Duodenal mucosa (tissue), 2 donors: ENCODE measurements around the gene CBLN3.

Source experiments
- H3K27ac ChIP-seq: one replicate; pipeline ENCODE4 v1.7.0; 2013; ENCODE audit warnings: low read depth, low read length
- H3K27me3 ChIP-seq, 2 donors: one replicate each; pipeline ENCODE4 v1.7.0; 2013; ENCODE audit warnings: low read length in 2 of 2, control low read depth in 1 of 2; ENCODE audit not compliant: insufficient read depth in 2 of 2, control insufficient read depth in 1 of 2
- H3K36me3 ChIP-seq, 2 donors: one replicate each; pipeline ENCODE4 v1.7.0; 2013; ENCODE audit warnings: low read length in 2 of 2, control low read depth in 1 of 2; ENCODE audit not compliant: insufficient read depth in 2 of 2, control insufficient read depth in 1 of 2
- H3K4me1 ChIP-seq, 2 donors: one replicate each; pipeline ENCODE4 v1.7.0; 2013; ENCODE audit warnings: low read length in 2 of 2, control low read depth in 1 of 2; ENCODE audit not compliant: insufficient read depth in 2 of 2, control insufficient read depth in 1 of 2
- H3K4me3 ChIP-seq, 2 donors: one replicate each; pipeline ENCODE4 v1.7.0; 2013; ENCODE audit warnings: low read length in 2 of 2, low read depth in 1 of 2
- H3K9ac ChIP-seq, 2 donors: one replicate each; pipeline ENCODE4 v1.7.0; 2013; ENCODE audit warnings: low read length in 2 of 2, low read depth in 1 of 2
- H3K9me3 ChIP-seq, 2 donors: one replicate each; pipeline ENCODE4 v1.7.0; 2013; ENCODE audit warnings: low read length in 2 of 2, control low read depth in 1 of 2; ENCODE audit not compliant: control insufficient read depth in 1 of 2

Gene CBLN3

GRCh38 chr14:24415421-24416253, 13.8 kb downstream of the CBLN3 start:
- peaks cover 11 to 12% of the 10 kb centered on the region in 2 donors for H3K4me1 ChIP-seq
- H3K9ac ChIP-seq, result no peak overlapping the region

GRCh38 chr14:24414732-24415420, 14.6 kb downstream of the CBLN3 start:
- Histone ChIP-seq H3K9me3 (no peaks in the 10 kb centered on the region), H3K36me3 (peaks cover 0 to 28% of the 10 kb centered on the region in 2 donors)

More at GRCh38 chr14:24415421-24416253, 13.8 kb downstream of the CBLN3 start:
- Histone ChIP-seq H3K27ac (no peak overlapping the region), H3K4me3 (no peak overlapping the region), H3K9me3 (no peaks in the 10 kb centered on the region), H3K36me3 (peaks cover 0 to 27% of the 10 kb centered on the region in 2 donors), H3K27me3 (no peaks in the 10 kb centered on the region)

GRCh38 chr14:24414077-24414476, 15.4 kb downstream of the CBLN3 start:
- H3K9me3 ChIP-seq, result no peaks in the 10 kb centered on the region
- H3K27ac ChIP-seq, result no peak overlapping the region
- no peaks in the 10 kb centered on the region for H3K27me3 ChIP-seq
- H3K4me3 ChIP-seq, result no peak overlapping the region
- no peak overlapping the region for H3K9ac ChIP-seq
- peaks cover 0 to 35% of the 10 kb centered on the region in 2 donors for H3K36me3 ChIP-seq
- H3K4me1 ChIP-seq, result peaks cover 9 to 10% of the 10 kb centered on the region in 2 donors

More at GRCh38 chr14:24414732-24415420, 14.6 kb downstream of the CBLN3 start:
- no peak overlapping the region for H3K9ac ChIP-seq
- H3K27ac ChIP-seq, result no peak overlapping the region
- peaks cover 11 to 12% of the 10 kb centered on the region in 2 donors for H3K4me1 ChIP-seq
- no peaks in the 10 kb centered on the region for H3K27me3 ChIP-seq
- H3K4me3 ChIP-seq, result no peak overlapping the region

DNA sequence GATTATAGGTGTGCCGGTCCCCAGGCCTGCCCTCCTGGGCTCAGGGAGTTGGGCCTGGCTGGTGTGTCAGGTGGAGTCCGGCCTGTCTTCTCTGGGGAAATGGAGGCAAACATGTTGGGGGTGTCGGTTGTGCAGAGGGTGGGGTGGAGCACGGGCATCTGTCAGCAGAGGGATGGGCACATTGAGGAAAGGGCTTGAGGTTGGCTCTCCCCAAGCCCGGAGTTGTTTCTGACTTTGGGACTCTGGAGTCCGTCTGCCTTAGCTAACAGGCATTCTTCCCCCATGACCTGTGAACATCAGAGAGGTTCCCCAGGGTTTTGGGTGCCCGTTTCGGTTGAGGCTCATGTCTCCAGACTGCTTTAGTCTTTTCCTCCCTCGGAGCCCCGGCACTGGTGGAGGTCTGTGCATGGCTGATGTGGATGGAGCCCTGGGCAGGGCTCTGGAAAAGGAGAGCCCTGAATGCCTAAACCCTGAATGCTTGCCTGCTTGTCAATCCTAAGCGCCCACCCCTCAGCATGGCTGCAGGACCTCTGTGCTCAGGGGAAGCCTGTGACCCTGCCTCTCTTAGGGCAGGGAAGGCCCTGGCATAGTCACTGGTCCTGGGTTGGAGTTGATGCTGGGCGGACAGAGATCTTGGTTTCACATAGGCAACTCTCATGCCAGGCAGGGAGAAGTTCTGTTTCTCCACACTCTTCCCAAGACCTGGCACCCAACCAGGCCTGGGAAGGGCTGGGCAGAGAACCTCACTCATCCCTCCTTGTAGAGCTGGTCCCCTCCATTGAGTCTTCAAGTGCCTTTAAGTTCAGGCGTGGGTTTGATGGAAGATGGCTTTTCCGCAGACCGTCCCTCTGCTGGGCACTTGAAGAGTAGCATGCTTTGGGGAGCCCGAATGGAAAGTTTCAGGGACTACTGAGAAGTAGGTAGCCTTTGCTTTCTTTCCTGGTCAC, 17.8 kb downstream of the CBLN3 start:
- H3K9ac ChIP-seq, result no peak overlapping the region
- peaks cover 3 to 49% of the 10 kb centered on the region in 2 donors for H3K36me3 ChIP-seq
- H3K9me3 ChIP-seq, result no peaks in the 10 kb centered on the region
- H3K27ac ChIP-seq, result no peak overlapping the region
- no peaks in the 10 kb centered on the region for H3K4me1 ChIP-seq
- H3K27me3 ChIP-seq, result no peaks in the 10 kb centered on the region
- H3K4me3 ChIP-seq, result no peak overlapping the region

GRCh38 chr14:24409956-24410355, 19.5 kb downstream of the CBLN3 start:
- no peak overlapping the region for H3K27ac ChIP-seq
- H3K4me3 ChIP-seq, result no peak overlapping the region
- no peaks in the 10 kb centered on the region for H3K4me1 ChIP-seq
- no peaks in the 10 kb centered on the region for H3K27me3 ChIP-seq
- no peak overlapping the region for H3K9ac ChIP-seq
- H3K9me3 ChIP-seq, result no peaks in the 10 kb centered on the region
- H3K36me3 ChIP-seq, result peaks cover 3 to 48% of the 10 kb centered on the region in 2 donors

GRCh38 chr14:24409192-24409591, 20.3 kb downstream of the CBLN3 start:
- Histone ChIP-seq H3K4me3 (no peak overlapping the region), H3K9me3 (no peaks in the 10 kb centered on the region), H3K27me3 (no peaks in the 10 kb centered on the region), H3K9ac (no peak overlapping the region), H3K4me1 (no peaks in the 10 kb centered on the region), H3K27ac (no peak overlapping the region), H3K36me3 (peaks cover 3 to 40% of the 10 kb centered on the region in 2 donors)

DNA sequence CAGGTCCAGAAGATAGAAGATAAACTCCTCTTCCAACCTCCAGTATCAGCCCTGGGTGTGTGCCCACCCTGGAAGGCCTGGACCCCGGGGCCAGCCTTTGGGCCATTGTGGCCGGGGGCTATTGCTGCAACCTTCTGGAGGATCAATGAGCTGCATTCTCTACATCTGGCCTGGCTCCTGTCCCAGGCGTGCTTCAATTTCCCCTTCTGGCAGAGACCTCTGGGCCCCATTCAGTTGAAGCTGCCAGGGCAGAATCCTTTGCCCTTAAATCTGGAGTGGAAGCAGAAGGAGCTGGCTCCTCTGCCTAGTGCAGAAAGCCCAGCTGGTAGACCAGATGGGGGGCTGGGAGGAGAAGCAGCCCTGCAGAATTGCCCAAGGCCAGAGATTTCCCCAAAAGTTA, 20.7 kb downstream of the CBLN3 start:
- Histone ChIP-seq H3K36me3 (peaks cover 3 to 36% of the 10 kb centered on the region in 2 donors), H3K9ac (no peak overlapping the region), H3K27me3 (no peaks in the 10 kb centered on the region), H3K4me1 (no peaks in the 10 kb centered on the region), H3K4me3 (no peak overlapping the region), H3K27ac (no peak overlapping the region), H3K9me3 (no peaks in the 10 kb centered on the region)

GRCh38 chr14:24407608-24408325, 21.7 kb downstream of the CBLN3 start:
- H3K36me3 ChIP-seq, result peaks cover 3 to 29% of the 10 kb centered on the region in 2 donors
- H3K4me1 ChIP-seq, result no peaks in the 10 kb centered on the region
- no peaks in the 10 kb centered on the region for H3K9me3 ChIP-seq
- H3K27ac ChIP-seq, result no peak overlapping the region
- H3K9ac ChIP-seq, result no peak overlapping the region
- H3K27me3 ChIP-seq, result no peaks in the 10 kb centered on the region
- no peak overlapping the region for H3K4me3 ChIP-seq

GRCh38 chr14:24406416-24406815, 23.1 kb downstream of the CBLN3 start:
- H3K27me3 ChIP-seq, result no peaks in the 10 kb centered on the region
- no peak overlapping the region for H3K9ac ChIP-seq
- peaks cover 3 to 25% of the 10 kb centered on the region in 2 donors for H3K36me3 ChIP-seq
- H3K9me3 ChIP-seq, result no peaks in the 10 kb centered on the region
- H3K4me1 ChIP-seq, result peaks cover 2 to 11% of the 10 kb centered on the region in 2 donors
- H3K4me3 ChIP-seq, result no peak overlapping the region
- H3K27ac ChIP-seq, result no peak overlapping the region
